ENCODE results near the gene LILRB2. TPM values are rescaled to one million over a fixed set of nuclear protein-coding genes. Genes with fewer than 3 reads are reported as not detected.
"Not testable (repeated sequence)": the region's sequence is repeated elsewhere in the genome, so short reads cannot be mapped to it uniquely, and the experiment has no call there.

Gene LILRB2
- total RNA-seq, 1 donor from 2014 or later: not detected

DNA sequence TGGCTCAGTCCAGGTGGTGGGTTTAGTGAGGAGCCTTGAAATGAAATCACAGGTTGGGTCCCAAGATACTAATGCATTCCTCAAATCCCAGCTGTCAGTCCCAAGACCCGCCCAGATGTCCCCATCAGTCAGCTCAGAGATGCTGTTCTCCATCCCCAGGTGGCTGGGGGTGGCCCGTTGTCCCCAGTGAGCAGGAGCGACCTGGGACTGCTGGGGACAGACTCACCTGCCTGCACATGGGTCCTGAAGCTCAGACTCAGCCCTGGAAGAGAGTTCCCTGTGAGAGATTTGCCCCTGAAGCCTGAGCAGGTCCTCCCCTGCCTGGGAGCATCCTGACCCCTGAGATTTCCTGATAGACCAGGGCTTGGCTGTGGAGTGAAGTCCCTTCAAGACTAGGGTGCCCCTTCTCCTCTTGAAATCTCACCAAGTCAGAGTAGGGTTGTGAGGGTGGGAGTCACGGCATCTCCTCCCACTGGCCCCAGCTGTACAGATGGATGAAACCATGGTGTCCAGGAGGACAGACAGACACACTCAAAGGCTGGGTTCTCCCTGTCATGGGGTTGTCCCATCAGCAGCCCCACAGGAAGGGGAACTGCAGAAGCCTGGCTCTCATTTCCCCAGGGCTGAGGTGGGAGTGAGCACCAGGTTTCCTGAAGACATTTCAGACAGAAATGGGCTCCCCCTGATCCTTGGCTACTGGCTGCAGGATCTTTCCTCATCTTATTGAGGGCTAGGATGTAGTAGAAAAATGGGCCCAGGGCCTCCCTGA is 17.6 kb upstream of the LILRB2 start:
- Histone ChIP-seq H3K4me3 (ENCODE audit: low read depth, low read length) (no peak overlapping the region), H3K27me3 (ENCODE audit: control insufficient read depth, insufficient read depth, low read length) (no peaks in the 10 kb centered on the region), H3K36me3 (ENCODE audit: control insufficient read depth, insufficient read depth, low read length) (no peaks in the 10 kb centered on the region)
- TF ChIP-seq, protein P1, sequence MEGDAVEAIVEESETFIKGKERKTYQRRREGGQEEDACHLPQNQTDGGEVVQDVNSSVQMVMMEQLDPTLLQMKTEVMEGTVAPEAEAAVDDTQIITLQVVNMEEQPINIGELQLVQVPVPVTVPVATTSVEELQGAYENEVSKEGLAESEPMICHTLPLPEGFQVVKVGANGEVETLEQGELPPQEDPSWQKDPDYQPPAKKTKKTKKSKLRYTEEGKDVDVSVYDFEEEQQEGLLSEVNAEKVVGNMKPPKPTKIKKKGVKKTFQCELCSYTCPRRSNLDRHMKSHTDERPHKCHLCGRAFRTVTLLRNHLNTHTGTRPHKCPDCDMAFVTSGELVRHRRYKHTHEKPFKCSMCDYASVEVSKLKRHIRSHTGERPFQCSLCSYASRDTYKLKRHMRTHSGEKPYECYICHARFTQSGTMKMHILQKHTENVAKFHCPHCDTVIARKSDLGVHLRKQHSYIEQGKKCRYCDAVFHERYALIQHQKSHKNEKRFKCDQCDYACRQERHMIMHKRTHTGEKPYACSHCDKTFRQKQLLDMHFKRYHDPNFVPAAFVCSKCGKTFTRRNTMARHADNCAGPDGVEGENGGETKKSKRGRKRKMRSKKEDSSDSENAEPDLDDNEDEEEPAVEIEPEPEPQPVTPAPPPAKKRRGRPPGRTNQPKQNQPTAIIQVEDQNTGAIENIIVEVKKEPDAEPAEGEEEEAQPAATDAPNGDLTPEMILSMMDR (IDR thresholded peaks at IDR 0.05; ENCODE audit: insufficient read depth, low read length, poor library complexity, severe bottlenecking): no peak
- no peak for DNase-seq (ENCODE audit: low read depth)

DNA sequence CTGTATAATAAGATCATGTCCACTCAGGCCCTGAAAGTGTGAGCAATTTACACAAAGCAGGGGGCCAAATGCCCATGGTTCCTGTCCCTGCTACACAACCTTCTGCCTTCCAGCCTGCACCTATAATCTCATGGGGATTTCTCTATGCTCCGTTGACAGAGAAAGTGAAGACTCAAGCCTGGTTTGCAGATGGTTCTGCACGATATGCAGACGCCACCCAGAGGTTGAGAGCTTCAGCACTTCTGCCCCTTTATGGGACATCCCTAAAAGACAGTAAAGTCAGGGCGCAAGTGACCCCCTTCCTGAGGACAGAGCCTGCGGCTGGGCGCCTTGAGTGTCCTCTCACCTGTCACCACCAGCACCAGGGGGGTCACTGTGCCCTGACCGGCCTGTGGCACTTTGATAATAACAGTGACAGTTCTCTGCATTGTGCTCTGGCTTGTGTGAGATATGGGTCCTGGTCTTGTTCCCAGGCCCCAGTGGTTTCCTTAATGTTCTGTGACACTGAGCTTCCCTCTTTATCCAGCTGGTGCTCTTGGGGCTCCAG is 16.9 kb upstream of the LILRB2 start:
- no peak for DNase-seq (ENCODE audit: low read depth)
- H3K36me3 ChIP-seq (ENCODE audit: control insufficient read depth, insufficient read depth, low read length): no peaks in the 10 kb centered on the region
- H3K27me3 ChIP-seq (ENCODE audit: control insufficient read depth, insufficient read depth, low read length): no peaks in the 10 kb centered on the region
- TF ChIP-seq, protein P1 (IDR thresholded peaks at IDR 0.05; ENCODE audit: insufficient read depth, low read length, poor library complexity, severe bottlenecking): no peak
- no peak overlapping the region for H3K4me3 ChIP-seq (ENCODE audit: low read depth, low read length)

DNA sequence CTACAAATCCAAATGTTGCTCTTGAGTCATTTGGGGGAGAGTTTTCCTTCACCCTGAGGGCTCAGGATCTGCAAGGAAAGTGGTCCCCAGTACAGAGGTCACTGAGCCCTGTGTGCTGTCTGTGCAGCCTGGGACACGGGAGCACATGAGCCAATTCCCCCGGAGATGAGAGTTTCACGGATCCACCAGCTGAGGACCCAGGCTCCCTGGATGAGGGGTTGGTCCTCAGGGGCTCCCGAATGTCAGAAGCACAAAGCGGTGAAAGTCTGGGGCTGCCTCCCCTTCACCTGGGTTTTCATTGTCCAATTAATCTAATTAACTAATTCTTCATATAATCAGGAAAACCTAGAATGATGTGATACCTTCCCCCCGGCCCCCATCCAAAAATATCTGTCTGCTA is 13.6 kb upstream of the LILRB2 start:
- DNase-seq (ENCODE audit: low read depth): no peak
- TF ChIP-seq, protein P1 (IDR thresholded peaks at IDR 0.05; ENCODE audit: insufficient read depth, low read length, poor library complexity, severe bottlenecking): no peak
- H3K27me3 ChIP-seq (ENCODE audit: control insufficient read depth, insufficient read depth, low read length): no peaks in the 10 kb centered on the region

DNA sequence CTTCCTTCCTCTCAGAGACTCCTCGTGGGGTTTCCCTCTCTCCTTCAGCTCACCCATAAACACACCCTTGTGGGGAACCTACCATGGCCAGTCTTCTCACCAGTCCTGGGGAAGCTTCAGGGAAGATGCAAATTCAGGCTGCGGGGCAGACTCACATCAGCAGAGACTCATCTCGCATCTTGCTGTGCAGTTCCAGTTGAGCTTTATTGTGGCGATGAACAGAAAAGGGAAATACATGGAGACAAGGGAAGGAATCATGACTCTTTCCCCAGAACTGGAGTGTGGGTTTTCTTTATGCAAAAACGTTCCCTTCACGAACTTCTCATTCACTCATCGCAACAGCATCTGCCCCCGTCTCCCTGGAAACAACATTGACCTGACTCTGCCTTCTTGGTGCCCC is 8.2 kb upstream of the LILRB2 start:
- not testable (repeated sequence) for H3K4me3 ChIP-seq (ENCODE audit: low read depth, low read length); H3K27me3 ChIP-seq (ENCODE audit: control insufficient read depth, insufficient read depth, low read length); DNase-seq (ENCODE audit: low read depth); H3K36me3 ChIP-seq (ENCODE audit: control insufficient read depth, insufficient read depth, low read length)

More for the DNA sequence above, 13.6 kb upstream of the LILRB2 start:
- Histone ChIP-seq H3K4me3 (ENCODE audit: low read depth, low read length) (no peak overlapping the region), H3K36me3 (ENCODE audit: control insufficient read depth, insufficient read depth, low read length) (no peaks in the 10 kb centered on the region)

DNA sequence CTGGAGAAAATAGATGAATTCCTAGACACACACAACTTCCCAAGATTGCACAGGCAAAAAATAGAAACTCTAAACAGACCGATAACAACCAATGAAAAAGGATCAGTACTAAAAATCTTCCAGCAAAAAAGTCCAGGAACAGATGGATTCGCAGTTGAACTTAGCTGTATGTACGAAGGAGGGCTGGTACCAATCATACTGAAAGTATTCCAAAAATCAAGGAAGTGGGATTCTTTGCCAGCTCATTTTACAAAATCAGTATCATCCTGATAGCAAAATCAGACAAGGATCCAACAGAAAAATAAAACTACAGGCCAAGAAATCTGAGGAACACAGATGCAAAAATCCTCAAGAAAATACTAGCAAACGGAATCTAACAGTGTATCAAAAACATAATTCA is 6.5 kb upstream of the LILRB2 start:
- Histone ChIP-seq H3K27me3 (ENCODE audit: control insufficient read depth, insufficient read depth, low read length) (no peaks in the 10 kb centered on the region), H3K36me3 (ENCODE audit: control insufficient read depth, insufficient read depth, low read length) (no peaks in the 10 kb centered on the region), H3K4me3 (ENCODE audit: low read depth, low read length) (no peak overlapping the region)
- TF ChIP-seq, protein P1 (IDR thresholded peaks at IDR 0.05; ENCODE audit: insufficient read depth, low read length, poor library complexity, severe bottlenecking): no peak
- no peak for DNase-seq (ENCODE audit: low read depth)

DNA sequence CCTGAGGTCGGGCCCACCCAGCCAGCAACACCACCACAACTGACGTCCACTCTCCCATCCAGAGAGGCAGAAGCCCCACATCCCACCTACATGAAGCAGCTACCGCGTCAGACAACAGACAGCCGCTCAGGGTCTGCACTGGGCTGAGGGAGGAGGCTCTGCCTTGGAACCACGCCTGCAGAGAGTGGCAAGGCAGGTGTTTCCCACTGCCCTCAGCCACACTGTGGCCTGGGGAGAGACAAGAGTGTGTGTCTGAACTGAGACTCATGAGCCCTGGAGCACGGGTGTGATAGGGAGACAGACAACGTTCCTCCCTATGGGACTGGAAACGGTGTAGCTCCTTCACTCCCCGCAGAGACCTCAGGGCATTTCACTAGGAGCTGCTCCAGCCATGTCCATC is 5.4 kb upstream of the LILRB2 start:
- H3K4me3 ChIP-seq (ENCODE audit: low read depth, low read length); H3K27me3 ChIP-seq (ENCODE audit: control insufficient read depth, insufficient read depth, low read length); DNase-seq (ENCODE audit: low read depth); H3K36me3 ChIP-seq (ENCODE audit: control insufficient read depth, insufficient read depth, low read length): not testable (repeated sequence)

DNA sequence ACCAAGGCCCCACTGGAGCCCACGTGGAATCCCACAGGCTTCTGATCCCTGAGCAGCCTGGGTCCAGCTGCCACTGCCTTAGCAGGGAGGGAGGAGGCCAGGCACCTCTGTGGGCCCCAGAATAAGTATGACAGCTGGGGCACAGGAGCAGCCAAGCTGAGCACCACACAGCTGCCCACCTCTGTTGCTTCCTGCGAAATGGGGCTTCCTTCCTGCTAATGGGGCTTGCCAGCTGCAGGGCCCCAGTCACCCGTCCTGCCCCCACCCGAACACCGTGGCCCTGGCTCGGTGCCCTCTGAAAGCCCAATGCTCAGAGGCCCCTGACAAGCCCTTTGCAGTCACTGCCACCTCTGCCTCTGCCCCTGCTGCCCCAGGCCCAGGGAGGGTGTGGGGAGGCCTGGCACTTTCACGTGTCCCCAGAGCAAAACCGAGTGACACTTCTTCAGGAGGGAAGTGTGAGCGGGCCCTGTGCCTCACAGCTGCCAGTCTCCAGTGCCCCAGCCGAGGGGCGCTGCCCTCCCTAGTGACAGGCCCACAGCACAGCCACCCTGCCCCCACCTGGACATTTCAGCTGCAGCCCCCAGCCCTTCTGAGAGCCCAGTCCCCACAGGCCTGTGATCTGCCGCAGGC is 4.6 kb upstream of the LILRB2 start:
- DNase-seq (ENCODE audit: low read depth); H3K36me3 ChIP-seq (ENCODE audit: control insufficient read depth, insufficient read depth, low read length); H3K27me3 ChIP-seq (ENCODE audit: control insufficient read depth, insufficient read depth, low read length); H3K4me3 ChIP-seq (ENCODE audit: low read depth, low read length): not testable (repeated sequence)
